ENCODE data around the gene INPP4B.

INPP4B gene

GRCh38 chr4:142846108-142846728, at the start of gene INPP4B:
TSS of gene INPP4B (minus strand) at chr4:142846301.
- DNase-seq, result no peak

GRCh38 chr4:142893012-142893411, 46.9 kb upstream of the INPP4B start:
- no peak for DNase-seq

GRCh38 chr4:142886566-142886965, 40.5 kb upstream of the INPP4B start:
- no peak for DNase-seq

- DNase-seq, result no peak
Observed at GRCh38 chr4:142883040-142883832, 37.1 kb upstream of the INPP4B start.

GRCh38 chr4:142882159-142882558, 36.1 kb upstream of the INPP4B start:
- DNase-seq, result no peak

GRCh38 chr4:142881331-142881730, 35.2 kb upstream of the INPP4B start:
- DNase-seq, result no peak

- DNase-seq, result no peak
Observed at GRCh38 chr4:142875117-142875516, 29.0 kb upstream of the INPP4B start.

GRCh38 chr4:142874684-142875083, 28.6 kb upstream of the INPP4B start:
- DNase-seq, result no peak

GRCh38 chr4:142866685-142867084, 20.6 kb upstream of the INPP4B start:
- DNase-seq, result no peak

- DNase-seq, result no peak
Observed at GRCh38 chr4:142861351-142861750, 15.2 kb upstream of the INPP4B start.

GRCh38 chr4:142858965-142859364, 12.9 kb upstream of the INPP4B start:
- no peak for DNase-seq

GRCh38 chr4:142858446-142858845, 12.3 kb upstream of the INPP4B start:
- no peak for DNase-seq

GRCh38 chr4:142856576-142856975, 10.5 kb upstream of the INPP4B start:
- DNase-seq, result no peak

GRCh38 chr4:142850478-142850877, 4.4 kb upstream of the INPP4B start:
- no peak for DNase-seq

GRCh38 chr4:142846729-142847596, 862 bp upstream of the INPP4B start:
- no peak for DNase-seq

- no peak for DNase-seq
Observed at GRCh38 chr4:142845293-142846107, 601 bp downstream of the INPP4B start.

- DNase-seq, result no peak
Observed at GRCh38 chr4:142844782-142845181, 1.3 kb downstream of the INPP4B start.

- DNase-seq, result no peak
Observed at GRCh38 chr4:142840516-142841123, 5.5 kb downstream of the INPP4B start.

GRCh38 chr4:142838778-142839177, 7.3 kb downstream of the INPP4B start:
- DNase-seq, result no peak

GRCh38 chr4:142832022-142832421, 14.1 kb downstream of the INPP4B start:
- no peak for DNase-seq

GRCh38 chr4:142826503-142827241, 19.4 kb downstream of the INPP4B start:
- DNase-seq, result no peak

- no peak for DNase-seq
Observed at GRCh38 chr4:142824368-142824767, 21.7 kb downstream of the INPP4B start.
